Kidney capillary endothelial cell (primary cell): ENCODE data around the gene PCDHGA6.
"Not testable (repeated sequence)": the region's sequence is repeated elsewhere in the genome, so short reads cannot be mapped to it uniquely, and the experiment has no call there.

Experiments
- DNase-seq: peaks from one replicate; pipeline ENCODE4 v3.0.0-alpha.2; 2018; ENCODE audit warnings: low spot score

The PCDHGA6 gene

GRCh38 chr5:141360685-141361084, 13.0 kb upstream of the PCDHGA6 start:
- DNase-seq, result no peak

GRCh38 chr5:141362719-141363118, 11.0 kb upstream of the PCDHGA6 start:
- DNase-seq, result no peak

GRCh38 chr5:141363952-141364660, 9.6 kb upstream of the PCDHGA6 start, which contains the start of gene PCDHGA5:
TSS of gene PCDHGA5 (plus strand) at chr5:141364162. CDS start at chr5:141364331, 169 bp downstream.
- DNase-seq, result no peak

- no peak for DNase-seq
These were observed 7.4 kb upstream of the PCDHGA6 start for GRCh38 chr5:141366016-141366896.

GRCh38 chr5:141369994-141370848, 3.5 kb upstream of the PCDHGA6 start, which contains the start of gene PCDHGB3:
TSS of gene PCDHGB3 (plus strand) at chr5:141370242. CDS start at chr5:141370395, 153 bp downstream.
- DNase-seq, result no peak

GRCh38 chr5:141371572-141372475, 1.9 kb upstream of the PCDHGA6 start:
- no peak for DNase-seq

- DNase-seq, result no peak
These were observed 936 bp downstream of the PCDHGA6 start for GRCh38 chr5:141374627-141375026.

GRCh38 chr5:141375444-141376155, 1.9 kb downstream of the PCDHGA6 start:
- DNase-seq, result not testable (repeated sequence)

GRCh38 chr5:141382469-141383294, 9.0 kb downstream of the PCDHGA6 start, which contains the start of gene PCDHGA7:
TSS of gene PCDHGA7 (plus strand) at chr5:141382742. CDS start at chr5:141382900, 158 bp downstream.
- DNase-seq, result no peak

GRCh38 chr5:141383345-141383744, 9.7 kb downstream of the PCDHGA6 start:
- no peak for DNase-seq

- DNase-seq, result no peak
These were observed 11.0 kb downstream of the PCDHGA6 start for GRCh38 chr5:141384471-141385267.

GRCh38 chr5:141387557-141388311, 14.0 kb downstream of the PCDHGA6 start, which contains the start of gene PCDHGB4:
TSS of gene PCDHGB4 (plus strand) at chr5:141387698. CDS start at chr5:141387885, 187 bp downstream.
- not testable (repeated sequence) for DNase-seq

GRCh38 chr5:141388661-141389060, 15.0 kb downstream of the PCDHGA6 start:
- DNase-seq, result no peak

GRCh38 chr5:141389153-141390042, 15.7 kb downstream of the PCDHGA6 start:
- no peak for DNase-seq

GRCh38 chr5:141392429-141393198, 18.9 kb downstream of the PCDHGA6 start, which contains the start of gene PCDHGA8:
TSS of gene PCDHGA8 (plus strand) at chr5:141392633. CDS start at chr5:141392814, 181 bp downstream.
- DNase-seq, result no peak
